AG04449 (cell line): ENCODE data around the gene TGFBR3.

Experiments
- CTCF ChIA-PET: fragments of 350-600 bp; formaldehyde crosslinking; extraction: SDS; loops from one replicate; lab custom pipeline; 2021; ENCODE audit warnings: antibody characterized with exemption; lab: Yijun Ruan, JAX
- POLR2A ChIA-PET: fragments of 400-600, 350-600 bp; formaldehyde crosslinking; extraction: SDS; loops from one replicate; lab custom pipeline; 2020; ENCODE audit warnings: antibody characterized with exemption, inconsistent platforms; lab: Yijun Ruan, JAX
- DNase-seq: peaks from one replicate; pipeline ENCODE4 v3.0.0-alpha.2; 2010; ENCODE audit warnings: low read depth, low spot score
- H3K4me3 ChIP-seq: 2 replicates; pipeline ENCODE4 v1.5.1; 2011; ENCODE audit warnings: low read depth, mild to moderate bottlenecking, control low read depth, low read length
- TF ChIP-seq, protein P1 (sequence below): IDR thresholded peaks from one replicate; pipeline ENCODE4 v1.5.1; 2011; ENCODE audit warnings: mild to moderate bottlenecking, moderate library complexity, low read length, control low read depth, inconsistent platforms; ENCODE audit not compliant: insufficient read depth; ENCODE audit errors: missing control alignments

The TGFBR3 gene

DNA sequence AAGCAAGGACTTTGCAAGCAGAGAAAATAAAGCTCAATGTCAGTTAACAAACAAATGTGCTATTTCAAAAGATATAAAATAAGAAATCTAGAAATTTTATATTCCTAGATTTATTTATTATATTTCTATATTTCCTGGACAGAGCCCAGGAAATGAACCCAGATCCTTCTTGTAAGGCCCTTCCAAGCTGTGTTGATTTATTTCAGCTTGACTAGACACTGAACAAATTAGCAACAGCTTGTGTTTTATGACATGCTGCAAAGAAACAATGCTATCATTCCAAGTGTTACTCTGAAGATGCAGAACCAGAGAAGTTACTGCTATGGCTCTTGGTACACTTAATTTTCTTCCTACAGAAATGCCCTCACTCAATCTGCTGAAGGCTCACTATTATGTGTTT is 6.2 kb downstream of the TGFBR3 start:
- POLR2A ChIA-PET, result no interaction called here
- TF ChIP-seq, protein P1, sequence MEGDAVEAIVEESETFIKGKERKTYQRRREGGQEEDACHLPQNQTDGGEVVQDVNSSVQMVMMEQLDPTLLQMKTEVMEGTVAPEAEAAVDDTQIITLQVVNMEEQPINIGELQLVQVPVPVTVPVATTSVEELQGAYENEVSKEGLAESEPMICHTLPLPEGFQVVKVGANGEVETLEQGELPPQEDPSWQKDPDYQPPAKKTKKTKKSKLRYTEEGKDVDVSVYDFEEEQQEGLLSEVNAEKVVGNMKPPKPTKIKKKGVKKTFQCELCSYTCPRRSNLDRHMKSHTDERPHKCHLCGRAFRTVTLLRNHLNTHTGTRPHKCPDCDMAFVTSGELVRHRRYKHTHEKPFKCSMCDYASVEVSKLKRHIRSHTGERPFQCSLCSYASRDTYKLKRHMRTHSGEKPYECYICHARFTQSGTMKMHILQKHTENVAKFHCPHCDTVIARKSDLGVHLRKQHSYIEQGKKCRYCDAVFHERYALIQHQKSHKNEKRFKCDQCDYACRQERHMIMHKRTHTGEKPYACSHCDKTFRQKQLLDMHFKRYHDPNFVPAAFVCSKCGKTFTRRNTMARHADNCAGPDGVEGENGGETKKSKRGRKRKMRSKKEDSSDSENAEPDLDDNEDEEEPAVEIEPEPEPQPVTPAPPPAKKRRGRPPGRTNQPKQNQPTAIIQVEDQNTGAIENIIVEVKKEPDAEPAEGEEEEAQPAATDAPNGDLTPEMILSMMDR, result no peak
- CTCF ChIA-PET, result interaction anchor here (0.7 to 2.4 kb wide), 6 partner anchors 8 to 367 kb away, joined by 3 to 8 read pairs (median 4); no protein-coding TSS in a partner anchor

DNA sequence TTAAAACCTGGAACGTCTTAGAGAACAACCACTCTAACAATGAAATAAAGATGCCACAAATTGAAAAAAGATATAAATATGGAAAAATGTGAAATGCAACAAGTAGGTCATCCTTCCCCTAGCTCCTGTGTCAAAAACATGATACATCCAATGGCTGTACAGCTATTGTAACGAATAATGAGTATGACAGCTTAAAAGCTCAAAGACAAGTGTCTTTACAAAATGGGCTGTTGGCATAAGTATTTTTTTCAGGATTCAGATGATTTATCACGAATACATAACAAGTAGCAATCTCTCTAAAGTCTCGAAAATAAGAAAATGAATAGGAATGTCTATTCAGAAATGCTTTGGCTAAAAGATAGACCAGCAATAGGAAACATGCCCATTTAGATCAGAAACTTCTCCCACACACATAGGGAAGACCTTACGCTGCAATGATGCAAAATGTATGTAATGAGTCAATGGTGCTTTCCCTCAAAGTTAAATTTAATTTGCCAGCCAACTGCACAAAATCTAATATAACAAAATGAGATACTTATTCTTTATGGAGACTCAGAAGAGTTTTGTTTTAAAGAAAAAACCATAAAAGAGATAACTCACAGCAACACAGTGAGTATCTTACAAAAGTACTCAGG is 8.3 kb downstream of the TGFBR3 start:
- no peak for DNase-seq
- H3K4me3 ChIP-seq, result no peak overlapping the region
- CTCF ChIA-PET, result interaction anchor here (1.0 to 1.6 kb wide), 2 partner anchors 13 to 348 kb away, joined by 4 to 5 read pairs; no protein-coding TSS in a partner anchor
- POLR2A ChIA-PET, result no interaction called here
- TF ChIP-seq, protein P1, result no peak

More for the DNA sequence above, 6.2 kb downstream of the TGFBR3 start:
- DNase-seq, result no peak
- H3K4me3 ChIP-seq, result no peak overlapping the region

DNA sequence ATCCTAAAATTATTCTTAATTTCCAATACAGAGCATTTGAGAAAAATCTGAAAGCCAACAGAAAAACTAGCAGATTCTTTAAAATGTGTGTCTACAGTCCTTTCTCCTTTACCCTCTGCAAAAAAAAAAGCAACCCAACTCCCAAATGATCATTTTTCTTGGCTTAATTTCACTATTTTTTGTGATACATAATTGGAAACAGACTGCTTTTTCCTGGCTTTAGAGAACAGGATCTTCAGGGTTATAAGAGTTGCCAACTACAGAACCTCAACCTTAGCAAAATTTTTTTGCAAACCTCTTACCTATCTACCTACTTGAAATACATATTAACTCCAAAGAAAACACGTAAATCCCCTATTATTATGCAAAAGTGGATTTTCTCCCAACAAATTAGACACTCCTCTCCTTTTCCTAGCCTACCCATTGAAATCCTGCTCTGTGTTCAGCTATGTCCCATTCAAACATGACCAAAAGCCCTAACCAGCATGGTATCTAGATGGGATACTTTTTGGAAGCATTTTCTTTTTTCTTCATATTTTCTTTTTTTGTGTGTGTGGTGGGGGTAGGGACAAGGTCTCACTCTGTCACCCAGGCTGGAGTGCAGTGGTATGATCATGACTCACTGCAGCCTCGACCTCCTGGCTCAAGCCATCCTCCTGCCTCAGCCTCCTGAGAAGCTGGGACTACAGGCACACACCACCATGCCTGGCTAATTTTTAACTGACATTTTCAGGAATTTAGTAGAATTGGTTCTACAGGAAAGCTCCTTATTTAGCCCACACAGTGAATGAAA is 9.0 kb downstream of the TGFBR3 start:
- DNase-seq, result no peak
- TF ChIP-seq, protein P1, result no peak
- ChIA-PET CTCF (interaction anchor here (1.0 to 1.6 kb wide), 2 partner anchors 12 to 347 kb away, joined by 4 to 5 read pairs; no protein-coding TSS in a partner anchor), POLR2A (no interaction called here)
- no peak overlapping the region for H3K4me3 ChIP-seq

GRCh38 chr1:91876040-91876470 is 9.9 kb downstream of the TGFBR3 start:
- no peak for DNase-seq
- ChIA-PET CTCF (no interaction called here), POLR2A (no interaction called here)
- no peak overlapping the region for H3K4me3 ChIP-seq
- TF ChIP-seq, protein P1, result no peak

- CTCF ChIA-PET, result interaction anchor here (1.2 to 9.6 kb wide), 2 partner anchors 12 to 362 kb away, joined by 5 to 81 read pairs; partner anchors contain the start of gene TGFBR3
- TF ChIP-seq, protein P1, result no peak
- POLR2A ChIA-PET, result no interaction called here
- H3K4me3 ChIP-seq, result no peak overlapping the region
- DNase-seq, result no peak
Observed at GRCh38 chr1:91874167-91874566, 11.8 kb downstream of the TGFBR3 start.
